CD4-positive, alpha-beta T cell treated with Interleukin-15 for 1 hour (primary cell): ENCODE measurements around the gene SPOPL.
"Not testable (repeated sequence)": the region's sequence is repeated elsewhere in the genome, so short reads cannot be mapped to it uniquely, and the experiment has no call there.

Experiments used
- DNase-seq: peaks from one replicate; pipeline ENCODE4 v3.0.0-alpha.2; 2020

Gene SPOPL

DNA sequence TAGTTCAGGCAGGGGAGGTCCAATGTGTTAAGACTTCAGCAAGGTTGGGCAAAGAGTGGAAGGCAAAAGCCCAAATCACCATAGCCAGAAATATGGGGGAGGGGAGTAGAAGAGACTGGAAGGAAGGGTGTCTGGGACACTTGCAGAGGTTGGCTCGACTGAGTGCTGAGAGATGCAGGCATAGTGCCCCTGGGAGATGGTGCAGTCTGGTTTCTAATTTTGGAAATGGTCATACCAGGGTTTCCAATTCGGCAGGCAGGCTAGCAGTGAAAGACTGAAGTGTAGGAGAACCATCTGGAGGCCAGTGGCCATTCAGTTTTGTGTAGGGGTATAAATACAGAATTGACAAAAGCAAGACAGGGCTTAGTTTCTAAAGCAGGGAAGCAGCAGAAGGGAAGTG, 6.2 kb upstream of the SPOPL start:
- DNase-seq = no peak

- no peak for DNase-seq
Observed at GRCh38 chr2:138496096-138496651, 5.4 kb upstream of the SPOPL start.

DNA sequence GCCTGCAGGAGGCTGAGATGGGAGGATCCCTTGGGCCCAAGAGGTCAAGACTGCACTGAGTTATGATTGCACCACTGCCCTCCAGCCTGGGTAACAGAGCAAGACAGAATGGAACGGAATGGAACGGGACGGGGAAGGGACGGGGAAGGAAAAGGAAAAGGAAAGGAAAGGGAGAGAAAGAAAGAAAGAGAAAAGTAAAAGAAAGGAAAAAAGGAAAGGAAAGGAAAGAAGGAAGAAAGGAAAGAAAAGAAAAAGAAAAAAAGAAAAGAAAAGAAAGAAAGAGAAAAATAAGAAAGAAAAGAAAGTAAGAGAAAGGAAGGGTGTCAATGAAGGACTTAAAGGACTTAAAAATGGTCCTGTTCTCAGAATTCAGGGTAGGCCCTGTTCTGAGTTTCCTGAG, 4.3 kb upstream of the SPOPL start:
- no peak for DNase-seq

GRCh38 chr2:138499684-138500083, 1.9 kb upstream of the SPOPL start:
- DNase-seq = no peak

- no peak for DNase-seq
Observed at GRCh38 chr2:138500592-138501424, 762 bp upstream of the SPOPL start.

DNA sequence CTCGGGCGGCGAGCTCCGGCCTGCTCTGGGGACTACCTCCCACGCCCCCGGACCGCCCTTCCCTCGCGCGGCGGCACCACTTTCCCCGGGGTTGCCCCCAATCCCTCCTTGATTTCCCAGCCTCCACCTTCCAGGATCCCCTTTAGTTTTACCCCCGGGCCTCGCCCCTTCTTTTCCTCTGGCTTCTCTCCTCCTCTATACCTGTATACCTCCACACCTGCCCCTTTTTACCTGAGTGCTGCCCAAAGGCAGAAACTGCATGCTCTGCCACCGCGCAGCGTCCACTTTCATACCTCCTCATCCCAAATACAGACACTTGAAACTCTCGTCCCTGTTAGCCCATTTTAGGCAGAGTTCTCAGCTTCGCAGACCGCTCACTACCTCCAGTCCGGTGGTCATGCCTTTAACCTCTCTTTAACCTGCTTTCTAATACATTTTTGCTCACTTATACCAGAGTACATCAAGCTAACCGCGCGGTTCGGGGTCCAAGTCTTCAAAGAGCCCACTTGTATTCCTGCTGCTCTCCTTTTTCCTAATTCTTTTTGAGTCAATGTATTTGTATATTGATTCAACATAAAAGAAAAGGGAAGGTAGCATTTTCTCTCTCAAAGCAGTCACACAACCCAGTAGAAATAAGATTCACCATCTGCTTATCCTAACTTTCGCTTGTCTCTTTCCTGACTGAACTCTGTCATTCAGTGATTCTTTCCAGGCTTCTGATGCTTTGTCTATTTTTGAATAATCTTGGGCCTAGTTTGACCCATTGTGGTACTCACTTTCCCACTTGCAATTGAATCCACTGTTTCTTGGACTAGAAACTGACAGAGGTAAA, 901 bp downstream of the SPOPL start:
- no peak for DNase-seq

- no peak for DNase-seq
Observed at GRCh38 chr2:138503087-138503442, 1.5 kb downstream of the SPOPL start.

GRCh38 chr2:138503652-138504051, 2.1 kb downstream of the SPOPL start:
- DNase-seq = no peak

DNA sequence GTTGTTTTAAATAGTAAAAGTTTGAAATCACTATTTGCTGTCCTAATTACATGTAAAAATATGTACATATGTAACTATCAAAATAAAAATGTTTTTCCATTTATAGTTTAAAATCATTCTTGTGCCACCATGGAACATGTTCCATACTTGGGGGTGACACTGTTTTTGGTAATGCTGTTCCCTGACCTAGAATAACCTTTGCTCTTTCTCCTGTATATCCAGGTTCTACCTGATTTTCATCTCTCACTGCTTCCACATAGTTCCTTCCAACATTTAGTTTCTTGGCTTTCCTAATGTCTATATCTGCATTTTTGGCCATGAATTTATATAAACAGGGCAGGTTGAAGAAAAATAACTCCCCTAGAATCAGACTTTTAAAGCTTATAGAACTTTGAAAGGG, 2.5 kb downstream of the SPOPL start:
- DNase-seq = no peak

GRCh38 chr2:138504546-138505235, 3.1 kb downstream of the SPOPL start:
- no peak for DNase-seq

GRCh38 chr2:138507267-138507666, 5.7 kb downstream of the SPOPL start:
- DNase-seq = no peak

GRCh38 chr2:138510319-138510718, 8.7 kb downstream of the SPOPL start:
- no peak for DNase-seq

DNA sequence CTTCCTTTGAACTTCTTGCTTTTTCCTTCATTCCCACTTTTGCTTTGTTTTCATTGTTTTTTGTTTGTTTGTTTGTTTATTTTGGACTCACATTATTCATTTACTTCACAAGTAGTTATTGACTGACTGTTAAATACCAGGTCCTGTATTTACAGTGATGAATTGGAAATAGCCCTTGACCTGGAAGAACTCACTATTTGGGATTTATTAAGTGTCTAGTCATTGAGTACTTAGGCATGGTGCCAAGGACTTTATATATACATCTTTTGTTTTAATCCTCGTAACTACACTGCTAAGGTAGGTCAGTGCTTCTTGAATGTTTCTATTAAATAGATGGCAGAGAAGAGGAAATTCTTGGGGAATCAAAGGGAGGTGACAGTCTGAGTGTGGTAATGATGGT, 11.1 kb downstream of the SPOPL start:
- no peak for DNase-seq

DNA sequence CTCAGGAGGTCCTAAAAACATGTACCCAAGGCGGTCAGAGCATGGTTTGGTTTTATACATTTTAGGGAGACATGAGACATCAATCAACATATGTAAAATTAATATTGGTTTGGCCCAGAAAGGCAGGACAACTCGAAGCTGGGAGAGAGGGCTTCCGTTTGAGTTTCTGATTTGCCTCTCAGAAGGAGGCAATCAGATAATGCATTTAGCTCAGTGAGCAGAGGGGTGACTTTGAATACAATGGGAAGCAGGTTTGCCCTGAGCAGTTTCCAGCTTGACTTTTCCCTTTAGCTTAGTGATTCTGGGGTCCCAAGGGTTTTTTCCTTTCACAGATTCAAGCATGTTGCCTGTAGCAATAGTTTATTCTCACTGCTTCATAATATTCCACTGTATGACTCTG, 12.6 kb downstream of the SPOPL start:
- DNase-seq = no peak

DNA sequence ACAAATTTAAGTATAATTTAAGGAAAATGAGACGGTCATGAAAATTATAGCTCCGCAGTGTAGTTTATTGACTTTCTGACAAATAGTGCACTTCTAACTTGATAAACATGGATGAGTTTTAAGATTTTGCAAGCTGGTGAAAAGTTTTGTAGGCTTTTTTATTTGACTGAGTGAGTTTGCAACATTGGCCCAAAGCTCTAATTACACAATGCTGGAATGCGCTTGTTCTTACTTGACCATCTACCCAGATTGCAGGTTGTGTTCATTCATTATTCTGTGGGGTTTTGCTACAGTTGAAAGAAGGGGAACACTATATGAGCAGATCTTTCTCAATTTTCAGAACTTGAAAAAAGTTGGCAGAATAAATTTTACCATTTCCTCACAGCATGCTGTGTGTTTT, 13.5 kb downstream of the SPOPL start:
- DNase-seq = no peak

GRCh38 chr2:138516030-138516704, 14.6 kb downstream of the SPOPL start:
- DNase-seq = no peak

GRCh38 chr2:138518860-138519259, 17.3 kb downstream of the SPOPL start:
- DNase-seq = no peak

GRCh38 chr2:138521821-138522220, 20.3 kb downstream of the SPOPL start:
- no peak for DNase-seq

- DNase-seq = no peak
Observed at GRCh38 chr2:138522556-138522955, 21.0 kb downstream of the SPOPL start.

DNA sequence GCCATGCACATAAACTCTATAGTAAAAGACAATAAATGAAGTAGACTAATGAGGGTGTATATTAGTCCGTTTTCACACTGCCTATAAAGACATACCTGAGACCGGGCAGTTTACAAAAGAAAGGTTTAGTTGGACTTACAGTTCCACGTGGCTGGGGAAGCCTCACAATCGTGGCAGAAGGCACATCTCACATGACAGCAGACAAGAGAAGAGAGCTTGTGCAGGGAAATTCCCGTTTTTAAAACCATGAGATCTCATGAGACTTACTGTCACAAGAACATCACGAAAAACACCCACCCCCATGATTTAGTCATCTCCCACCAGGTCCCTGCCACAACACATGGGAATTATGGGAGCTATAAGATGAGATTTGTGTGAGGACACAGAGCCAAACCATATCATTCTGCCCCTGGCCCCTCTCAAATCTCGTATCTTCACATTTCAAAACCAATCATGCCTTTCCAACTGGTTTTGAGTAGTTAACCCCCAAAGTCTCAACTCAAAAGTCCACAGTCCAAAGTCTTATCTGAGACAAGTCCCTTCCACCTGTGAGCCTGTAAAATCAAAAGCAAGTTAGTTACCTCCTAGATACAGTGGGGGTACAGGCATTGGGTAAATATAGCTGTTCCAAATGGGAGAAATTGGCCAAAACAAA, 21.6 kb downstream of the SPOPL start:
- DNase-seq = not testable (repeated sequence)

- DNase-seq = not testable (repeated sequence)
Observed at GRCh38 chr2:138523673-138524042, 22.1 kb downstream of the SPOPL start.

- DNase-seq = not testable (repeated sequence)
Observed at GRCh38 chr2:138524353-138524752, 22.8 kb downstream of the SPOPL start.
